ENCODE results near the gene TAX1BP1. TPM values are rescaled to one million over a fixed set of nuclear protein-coding genes. Genes with fewer than 3 reads are reported as not detected.

TAX1BP1 gene
- total RNA-seq, 1 experiment from 2014 or later, result 58.5 TPM

DNA sequence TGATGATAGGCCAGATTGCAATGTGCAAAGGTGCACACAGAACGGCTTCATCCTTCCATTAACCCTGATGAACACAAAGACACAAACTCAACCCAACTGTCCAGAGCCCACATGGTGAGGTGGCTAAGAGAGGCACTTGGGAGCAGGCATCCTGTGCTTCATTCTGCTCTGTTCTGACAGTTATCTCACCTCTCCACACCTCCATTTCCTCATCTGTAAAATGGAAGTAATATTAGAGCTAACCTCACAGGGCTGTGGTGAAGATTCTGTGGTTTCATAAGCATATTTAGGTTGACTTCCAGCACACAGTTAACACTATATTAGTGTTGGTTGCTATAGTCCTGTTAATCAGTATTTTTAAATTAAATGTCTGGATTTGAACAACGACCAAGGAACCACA, 126.3 kb downstream of the TAX1BP1 start:
- Histone ChIP-seq H3K79me2 (ENCODE audit: low read length) (no peaks in the 10 kb centered on the region), H3K27me3 (ENCODE audit: low read length) (no peaks in the 10 kb centered on the region), H3K27ac (ENCODE audit: low read length) (no peak overlapping the region), H3K4me1 (ENCODE audit: insufficient read depth, low read length) (no peaks in the 10 kb centered on the region), H2AFZ (ENCODE audit: low read length) (no peak overlapping the region), H3K4me3 (ENCODE audit: low read length) (no peak overlapping the region), H3F3A (ENCODE audit: low read length, unreplicated experiment) (no peaks in the 10 kb centered on the region), H3K4me2 (ENCODE audit: low read length) (no peak overlapping the region), H3K9me2 (replicated peaks; ENCODE audit: low read length) (no peaks in the 10 kb centered on the region), H3K36me3 (ENCODE audit: low read depth, low read length) (no peaks in the 10 kb centered on the region), H4K20me1 (ENCODE audit: low read length) (no peaks in the 10 kb centered on the region), H3K9ac (ENCODE audit: low read length) (no peak overlapping the region), H3K9me3 (ENCODE audit: low read length) (no peaks in the 10 kb centered on the region)
- CTCF ChIA-PET, result no interaction called here
- TF ChIP-seq EZH2phosphoT487 (IDR thresholded peaks at IDR 0.05; ENCODE audit: borderline replicate concordance, low read length) (no peak), EZH2 (IDR thresholded peaks at IDR 0.05; ENCODE audit: low read length, unreplicated experiment) (no peak)
- TF ChIP-seq, protein P1, sequence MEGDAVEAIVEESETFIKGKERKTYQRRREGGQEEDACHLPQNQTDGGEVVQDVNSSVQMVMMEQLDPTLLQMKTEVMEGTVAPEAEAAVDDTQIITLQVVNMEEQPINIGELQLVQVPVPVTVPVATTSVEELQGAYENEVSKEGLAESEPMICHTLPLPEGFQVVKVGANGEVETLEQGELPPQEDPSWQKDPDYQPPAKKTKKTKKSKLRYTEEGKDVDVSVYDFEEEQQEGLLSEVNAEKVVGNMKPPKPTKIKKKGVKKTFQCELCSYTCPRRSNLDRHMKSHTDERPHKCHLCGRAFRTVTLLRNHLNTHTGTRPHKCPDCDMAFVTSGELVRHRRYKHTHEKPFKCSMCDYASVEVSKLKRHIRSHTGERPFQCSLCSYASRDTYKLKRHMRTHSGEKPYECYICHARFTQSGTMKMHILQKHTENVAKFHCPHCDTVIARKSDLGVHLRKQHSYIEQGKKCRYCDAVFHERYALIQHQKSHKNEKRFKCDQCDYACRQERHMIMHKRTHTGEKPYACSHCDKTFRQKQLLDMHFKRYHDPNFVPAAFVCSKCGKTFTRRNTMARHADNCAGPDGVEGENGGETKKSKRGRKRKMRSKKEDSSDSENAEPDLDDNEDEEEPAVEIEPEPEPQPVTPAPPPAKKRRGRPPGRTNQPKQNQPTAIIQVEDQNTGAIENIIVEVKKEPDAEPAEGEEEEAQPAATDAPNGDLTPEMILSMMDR (conservative IDR thresholded peaks at IDR 0.05; ENCODE audit: low read depth, low read length), result no peak
- POLR2A ChIA-PET (ENCODE audit: unreplicated experiment), result no interaction called here
- DNase-seq (no peak), ATAC-seq (no peak)
- BruUV-seq (replicated peaks), result no TSS peak
- intact Hi-C loops (cut with micrococcal nuclease), result no loop called here

DNA sequence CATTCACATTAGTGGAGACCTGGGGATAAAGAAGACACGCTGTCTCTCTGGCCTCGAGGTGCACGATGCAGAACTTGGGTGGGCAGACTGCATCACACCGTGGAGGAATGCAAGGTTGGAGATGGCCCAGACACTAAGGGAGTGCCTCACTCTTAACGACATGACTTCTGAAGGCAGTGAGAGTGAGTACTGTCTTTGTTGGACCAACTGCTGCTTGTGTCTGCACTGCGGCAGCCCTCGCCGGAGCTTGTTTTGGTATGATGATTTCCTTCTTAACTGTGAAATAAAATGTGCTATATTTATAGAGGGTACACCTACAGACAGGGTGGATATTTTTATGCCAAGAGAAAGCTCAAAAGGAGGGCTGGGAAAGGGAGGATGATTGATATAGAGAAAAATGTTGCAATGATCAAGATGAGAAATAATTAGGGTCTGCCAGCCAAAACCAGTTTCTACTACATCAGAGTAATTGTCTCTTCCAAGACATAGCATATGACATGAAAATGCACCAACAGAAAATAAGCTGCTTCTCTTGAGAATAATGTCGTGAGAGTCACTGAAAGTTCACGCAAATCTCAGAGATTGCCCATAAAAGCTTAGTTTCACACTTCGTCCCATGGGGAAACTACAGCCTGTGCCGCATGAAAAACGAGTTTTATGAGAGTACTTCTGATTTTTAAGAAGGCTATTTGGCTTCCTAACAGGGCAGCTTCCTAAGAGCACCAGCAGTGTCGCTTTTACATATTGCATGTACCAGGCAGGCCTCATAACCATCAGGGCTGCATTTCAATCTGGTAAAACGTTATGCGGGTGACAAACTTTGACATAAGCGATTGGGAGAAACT, 127.1 kb downstream of the TAX1BP1 start:
- H3F3A ChIP-seq (ENCODE audit: low read length, unreplicated experiment), result no peaks in the 10 kb centered on the region
- H2AFZ ChIP-seq (ENCODE audit: low read length), result no peak overlapping the region
- no TSS peak for BruUV-seq (replicated peaks)
- H3K9me2 ChIP-seq (replicated peaks; ENCODE audit: low read length), result no peaks in the 10 kb centered on the region
- H3K4me3 ChIP-seq (ENCODE audit: low read length), result no peak overlapping the region
- ATAC-seq (no peak), DNase-seq (no peak)
- H3K79me2 ChIP-seq (ENCODE audit: low read length), result no peaks in the 10 kb centered on the region
- H3K27ac ChIP-seq (ENCODE audit: low read length), result no peak overlapping the region
- no peaks in the 10 kb centered on the region for H3K36me3 ChIP-seq (ENCODE audit: low read depth, low read length)
- TF ChIP-seq, protein P1 (conservative IDR thresholded peaks at IDR 0.05; ENCODE audit: low read depth, low read length), result no peak
- TF ChIP-seq EZH2 (IDR thresholded peaks at IDR 0.05; ENCODE audit: low read length, unreplicated experiment) (no peak), EZH2phosphoT487 (IDR thresholded peaks at IDR 0.05; ENCODE audit: borderline replicate concordance, low read length) (no peak)
- H3K9ac ChIP-seq (ENCODE audit: low read length), result no peak overlapping the region
- no peaks in the 10 kb centered on the region for H3K9me3 ChIP-seq (ENCODE audit: low read length)
- H3K4me1 ChIP-seq (ENCODE audit: insufficient read depth, low read length), result no peaks in the 10 kb centered on the region
- H3K27me3 ChIP-seq (ENCODE audit: low read length), result no peaks in the 10 kb centered on the region
- no peak overlapping the region for H3K4me2 ChIP-seq (ENCODE audit: low read length)
- intact Hi-C loops (cut with micrococcal nuclease), result no loop called here
- ChIA-PET POLR2A (ENCODE audit: unreplicated experiment) (no interaction called here), CTCF (no interaction called here)
- no peaks in the 10 kb centered on the region for H4K20me1 ChIP-seq (ENCODE audit: low read length)

DNA sequence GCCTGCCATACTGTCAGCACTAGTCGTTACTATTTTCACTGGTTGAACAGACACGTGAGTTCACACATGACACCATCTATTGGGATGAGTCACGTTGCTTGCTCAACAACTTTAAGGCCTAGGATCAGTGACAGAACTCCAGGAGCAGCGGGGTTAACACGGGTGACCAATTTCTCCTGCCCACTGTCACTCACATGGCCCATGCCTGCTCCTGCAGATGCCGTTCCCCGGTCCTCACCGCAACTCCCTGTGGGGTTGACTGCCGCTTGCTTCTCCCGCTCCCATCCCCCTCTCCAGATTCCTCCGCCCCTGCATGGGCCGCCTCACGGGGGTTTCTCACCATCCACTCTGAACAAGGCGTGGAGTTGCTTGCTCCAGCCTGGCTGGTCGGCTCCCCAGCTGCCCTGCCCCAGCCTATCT, 128.2 kb downstream of the TAX1BP1 start:
- DNase-seq (no peak), ATAC-seq (no peak)
- no peak overlapping the region for H2AFZ ChIP-seq (ENCODE audit: low read length)
- intact Hi-C loops (cut with micrococcal nuclease), result no loop called here
- no peaks in the 10 kb centered on the region for H3K36me3 ChIP-seq (ENCODE audit: low read depth, low read length)
- ChIA-PET POLR2A (ENCODE audit: unreplicated experiment) (no interaction called here), CTCF (no interaction called here)
- no peak overlapping the region for H3K4me3 ChIP-seq (ENCODE audit: low read length)
- no peaks in the 10 kb centered on the region for H3K27me3 ChIP-seq (ENCODE audit: low read length)
- no TSS peak for BruUV-seq (replicated peaks)
- H3F3A ChIP-seq (ENCODE audit: low read length, unreplicated experiment), result no peaks in the 10 kb centered on the region
- no peaks in the 10 kb centered on the region for H4K20me1 ChIP-seq (ENCODE audit: low read length)
- no peak overlapping the region for H3K27ac ChIP-seq (ENCODE audit: low read length)
- no peaks in the 10 kb centered on the region for H3K4me1 ChIP-seq (ENCODE audit: insufficient read depth, low read length)
- TF ChIP-seq, protein P1 (conservative IDR thresholded peaks at IDR 0.05; ENCODE audit: low read depth, low read length), result no peak
- TF ChIP-seq EZH2 (IDR thresholded peaks at IDR 0.05; ENCODE audit: low read length, unreplicated experiment), result no peak
- TF ChIP-seq EZH2phosphoT487 (IDR thresholded peaks at IDR 0.05; ENCODE audit: borderline replicate concordance, low read length), result no peak
- no peak overlapping the region for H3K4me2 ChIP-seq (ENCODE audit: low read length)
- H3K9ac ChIP-seq (ENCODE audit: low read length), result no peak overlapping the region
- H3K9me2 ChIP-seq (replicated peaks; ENCODE audit: low read length), result no peaks in the 10 kb centered on the region
- no peaks in the 10 kb centered on the region for H3K79me2 ChIP-seq (ENCODE audit: low read length)
- no peaks in the 10 kb centered on the region for H3K9me3 ChIP-seq (ENCODE audit: low read length)

All from PC-3 (cell line).